SK-N-SH (cell line): ENCODE data around the gene NUP50. TPM values are rescaled to one million over a fixed set of nuclear protein-coding genes. Genes with fewer than 3 reads are reported as not detected.
A peak's percentile ranks its signal among the peaks of the same experiment; 100 is the strongest.

Source experiments
- CTCF ChIA-PET: fragments of 300-600, 350-600 bp; formaldehyde crosslinking; extraction: SDS; loops from one replicate; lab custom pipeline; 2021; lab: Yijun Ruan, JAX
- POLR2A ChIA-PET: fragments of 350-600 bp; sonication (Branson Sonifier 250); formaldehyde crosslinking; extraction: SDS; loops from one replicate; lab custom pipeline; 2020; ENCODE audit warnings: antibody characterized with exemption, inconsistent platforms; lab: Yijun Ruan, JAX
- DNase-seq: peaks from one replicate; pipeline ENCODE4 v3.0.0; 2012
- H2AFZ ChIP-seq: fragments of 200-600 bp; sonication (generic); 2 replicates; pipeline ENCODE4 v1.8.1; 2016; ENCODE audit warnings: antibody characterized with exemption, mild to moderate bottlenecking, low read depth
- H3F3A ChIP-seq: fragments of 200-600 bp; sonication (generic); replicated peaks from 2 replicates; pipeline ENCODE3; 2016; ENCODE audit warnings: antibody characterized with exemption, mild to moderate bottlenecking; ENCODE audit not compliant: insufficient read depth
- H3K27ac ChIP-seq, 2 experiments: fragments of 200-500 bp in 1 of 2; fragments of 200-600 bp in 1 of 2; sonication (Bioruptor generic) in 1 of 2; sonication (generic), shearing (Covaris generic) in 1 of 2; 2 replicates each; pipeline versions ENCODE4 v1.5.1 to v1.6.1; 2014 to 2016; ENCODE audit warnings: low read depth in 2 of 2, inconsistent platforms in 1 of 2, low read length in 1 of 2, mild to moderate bottlenecking in 1 of 2, mixed read lengths in 1 of 2
- H3K27me3 ChIP-seq: fragments of 200-600 bp; sonication (generic), shearing (Covaris generic); 2 replicates; pipeline ENCODE4 v1.6.1; 2016; ENCODE audit warnings: mixed run types; ENCODE audit not compliant: insufficient read depth
- H3K36me3 ChIP-seq, 2 experiments: fragments of 200-500 bp in 1 of 2; fragments of 200-600 bp in 1 of 2; sonication (Bioruptor generic) in 1 of 2; sonication (generic) in 1 of 2; replicated peaks in 1 of 2; 2 replicates each; pipeline versions ENCODE3 to v1.5.1; 2014 to 2016; ENCODE audit warnings: low read length in 1 of 2, mild to moderate bottlenecking in 1 of 2; ENCODE audit not compliant: insufficient read depth in 2 of 2, control insufficient read depth in 1 of 2
- H3K4me1 ChIP-seq, 2 experiments: fragments of 200-500 bp in 1 of 2; fragments of 200-600 bp in 1 of 2; sonication (Bioruptor generic) in 1 of 2; sonication (generic), shearing (Covaris generic) in 1 of 2; 2 replicates each; pipeline versions ENCODE4 v1.5.1 to v1.6.1; 2014 to 2016; ENCODE audit warnings: low read depth in 1 of 2, low read length in 1 of 2, mixed run types in 1 of 2; ENCODE audit not compliant: insufficient read depth in 2 of 2, control insufficient read depth in 1 of 2
- H3K4me2 ChIP-seq: fragments of 200-600 bp; sonication (generic), shearing (Covaris generic); 2 replicates; pipeline ENCODE4 v1.6.1; 2017; ENCODE audit warnings: mixed run types
- H3K4me3 ChIP-seq, 2 experiments: fragments of 200-500 bp in 1 of 2; fragments of 200-600 bp in 1 of 2; sonication (Bioruptor generic) in 1 of 2; sonication (generic), shearing (Covaris generic) in 1 of 2; 2 replicates each; pipeline versions ENCODE4 v1.5.1 to v1.8.1; 2014 to 2016; ENCODE audit warnings: low read depth in 2 of 2, inconsistent platforms in 1 of 2, low read length in 1 of 2, mild to moderate bottlenecking in 1 of 2, mixed read lengths in 1 of 2, moderate library complexity in 1 of 2
- H3K79me2 ChIP-seq: fragments of 200-600 bp; sonication (generic); 2 replicates; pipeline ENCODE4 v1.8.1; 2017; ENCODE audit warnings: mild to moderate bottlenecking; ENCODE audit not compliant: insufficient read depth
- H3K9ac ChIP-seq: fragments of 200-600 bp; sonication (generic); 2 replicates; pipeline ENCODE4 v1.6.1; 2017; ENCODE audit warnings: mixed run types
- H3K9me2 ChIP-seq: fragments of 200-600 bp; sonication (generic); 2 replicates; pipeline ENCODE4 v1.6.1; 2017; ENCODE audit warnings: mixed run types
- H3K9me3 ChIP-seq: fragments of 200-600 bp; sonication (generic); 2 replicates; pipeline ENCODE4 v1.6.1; 2017; ENCODE audit warnings: mixed run types, mild to moderate bottlenecking, moderate library complexity
- H4K20me1 ChIP-seq: fragments of 200-600 bp; sonication (generic); 2 replicates; pipeline ENCODE4 v1.6.1; 2017; ENCODE audit warnings: mild to moderate bottlenecking, mixed run types; ENCODE audit not compliant: insufficient read depth
- CHD2 ChIP-seq: fragments of 150-350 bp; IDR thresholded peaks from 2 replicates; pipeline ENCODE4 v1.6.1; 2018; ENCODE audit warnings: low read length; ENCODE audit not compliant: partially characterized antibody
- FOXJ3 ChIP-seq: sonication (generic); formaldehyde crosslinking; IDR thresholded peaks from 2 replicates; pipeline ENCODE4 v1.5.1; 2020; ENCODE audit warnings: mild to moderate bottlenecking, missing genetic modification reagents
- GATA2 ChIP-seq: sonication (generic); formaldehyde crosslinking; IDR thresholded peaks from 2 replicates; pipeline ENCODE4 v1.5.0; 2020; ENCODE audit warnings: mild to moderate bottlenecking, missing genetic modification reagents
- MEF2A ChIP-seq: IDR thresholded peaks from 2 replicates; pipeline ENCODE4 v1.4.0; 2012; ENCODE audit warnings: low read depth, borderline replicate concordance
- POLR2AphosphoS5 ChIP-seq: IDR thresholded peaks from 2 replicates; pipeline ENCODE4 v1.6.1; 2012; ENCODE audit warnings: low read depth, low read length
- RAD21 ChIP-seq: IDR thresholded peaks from 2 replicates; pipeline ENCODE4 v1.6.1; 2012; ENCODE audit warnings: mild to moderate bottlenecking, low read length
- RCOR1 ChIP-seq: fragments of 150-350 bp; IDR thresholded peaks from 2 replicates; pipeline ENCODE4 v1.6.1; 2017; ENCODE audit warnings: antibody characterized with exemption, low read length
- SMC3 ChIP-seq: IDR thresholded peaks from 2 replicates; pipeline ENCODE4 v1.6.1; 2012; ENCODE audit warnings: low read depth, low read length, improper control_type of control experiment
- USF1 ChIP-seq: IDR thresholded peaks from 2 replicates; pipeline ENCODE4 v1.4.0; 2012; ENCODE audit warnings: low read depth, borderline replicate concordance
- WGBS: methylation state at CpG from one replicate; pipeline ENCODE4 v1.1.6; 2017; ENCODE audit warnings: low lambda C conversion rate; 5-methylcytosine and 5-hydroxymethylcytosine counted together
- polyA plus RNA-seq, 3 experiments: library from polyadenylated mRNA; depleted of rRNA; stranded (reverse); fragments of >200 nt; gene quantifications; 2 replicates each; pipeline ENCODE4 v1.2.3, GENCODE V29; 2012
- TF ChIP-seq, protein P1 (sequence below): IDR thresholded peaks from 2 replicates; pipeline ENCODE4 v1.6.1; 2012; ENCODE audit warnings: mild to moderate bottlenecking, low read depth, low read length, moderate library complexity

NUP50 gene
- polyA plus RNA-seq, 1 of the 3 experiments (the other 2 are of a cell fraction): 4.7 TPM

GRCh38 chr22:45154383-45154782 lies 9.3 kb upstream of the NUP50 start:
- Histone ChIP-seq H4K20me1 (no peaks in the 10 kb centered on the region), H3K4me2 (no peak overlapping the region), H3K4me1 (peaks cover 0 to 26% of the 10 kb centered on the region in 2 experiments; a peak in 3 of 4 replicates), H2AFZ (no peak overlapping the region), H3K9ac (no peak overlapping the region), H3F3A (no peaks in the 10 kb centered on the region), H3K27me3 (no peaks in the 10 kb centered on the region), H3K4me3 (no peak overlapping the region), H3K9me3 (no peaks in the 10 kb centered on the region), H3K27ac (no peak overlapping the region), H3K36me3 (peaks cover 8 to 19% of the 10 kb centered on the region in 2 experiments), H3K79me2 (peaks cover 26% of the 10 kb centered on the region; the same call in 1 of the 2 replicates), H3K9me2 (no peaks in the 10 kb centered on the region)
- TF ChIP-seq USF1 (no peak), SMC3 (no peak), CHD2 (no peak), RCOR1 (no peak), FOXJ3 (no peak), GATA2 (CRISPR knock-in tag) (no peak), MEF2A (no peak), RAD21 (no peak)
- TF ChIP-seq, protein P1, sequence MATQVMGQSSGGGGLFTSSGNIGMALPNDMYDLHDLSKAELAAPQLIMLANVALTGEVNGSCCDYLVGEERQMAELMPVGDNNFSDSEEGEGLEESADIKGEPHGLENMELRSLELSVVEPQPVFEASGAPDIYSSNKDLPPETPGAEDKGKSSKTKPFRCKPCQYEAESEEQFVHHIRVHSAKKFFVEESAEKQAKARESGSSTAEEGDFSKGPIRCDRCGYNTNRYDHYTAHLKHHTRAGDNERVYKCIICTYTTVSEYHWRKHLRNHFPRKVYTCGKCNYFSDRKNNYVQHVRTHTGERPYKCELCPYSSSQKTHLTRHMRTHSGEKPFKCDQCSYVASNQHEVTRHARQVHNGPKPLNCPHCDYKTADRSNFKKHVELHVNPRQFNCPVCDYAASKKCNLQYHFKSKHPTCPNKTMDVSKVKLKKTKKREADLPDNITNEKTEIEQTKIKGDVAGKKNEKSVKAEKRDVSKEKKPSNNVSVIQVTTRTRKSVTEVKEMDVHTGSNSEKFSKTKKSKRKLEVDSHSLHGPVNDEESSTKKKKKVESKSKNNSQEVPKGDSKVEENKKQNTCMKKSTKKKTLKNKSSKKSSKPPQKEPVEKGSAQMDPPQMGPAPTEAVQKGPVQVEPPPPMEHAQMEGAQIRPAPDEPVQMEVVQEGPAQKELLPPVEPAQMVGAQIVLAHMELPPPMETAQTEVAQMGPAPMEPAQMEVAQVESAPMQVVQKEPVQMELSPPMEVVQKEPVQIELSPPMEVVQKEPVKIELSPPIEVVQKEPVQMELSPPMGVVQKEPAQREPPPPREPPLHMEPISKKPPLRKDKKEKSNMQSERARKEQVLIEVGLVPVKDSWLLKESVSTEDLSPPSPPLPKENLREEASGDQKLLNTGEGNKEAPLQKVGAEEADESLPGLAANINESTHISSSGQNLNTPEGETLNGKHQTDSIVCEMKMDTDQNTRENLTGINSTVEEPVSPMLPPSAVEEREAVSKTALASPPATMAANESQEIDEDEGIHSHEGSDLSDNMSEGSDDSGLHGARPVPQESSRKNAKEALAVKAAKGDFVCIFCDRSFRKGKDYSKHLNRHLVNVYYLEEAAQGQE: no peak
- 88% methylated on average over 3 of the region's 3 CpGs for WGBS
- ChIA-PET POLR2A (no interaction called here), CTCF (no interaction called here)
- no peak for DNase-seq

GRCh38 chr22:45155050-45155840 lies 8.5 kb upstream of the NUP50 start:
- no peak overlapping the region for H3K4me3 ChIP-seq
- no peak overlapping the region for H2AFZ ChIP-seq
- ChIA-PET CTCF (interaction anchor here (1.0 to 1.2 kb wide), 2 partner anchors 15 to 54 kb away, joined by 3 read pairs; no protein-coding TSS in a partner anchor), POLR2A (no interaction called here)
- H3K9me3 ChIP-seq: no peaks in the 10 kb centered on the region
- H3K4me2 ChIP-seq: no peak overlapping the region
- H3K9ac ChIP-seq: no peak overlapping the region
- H3F3A ChIP-seq: no peaks in the 10 kb centered on the region
- no peaks in the 10 kb centered on the region for H4K20me1 ChIP-seq
- no peak for TF ChIP-seq POLR2AphosphoS5
- TF ChIP-seq GATA2 (CRISPR knock-in tag): peak; percentile 34; the same call in 1 of the 2 replicates
- TF ChIP-seq, all 33 proteins: peak for 1
- peak; percentile 26 for DNase-seq
- H3K36me3 ChIP-seq: peaks cover 6 to 11% of the 10 kb centered on the region in 2 experiments
- WGBS: 72% methylated on average over 9 of the region's 9 CpGs
- H3K27me3 ChIP-seq: no peaks in the 10 kb centered on the region
- no peaks in the 10 kb centered on the region for H3K9me2 ChIP-seq
- H3K4me1 ChIP-seq: peaks cover 8 to 33% of the 10 kb centered on the region in 2 experiments; a peak in 3 of 4 replicates
- peak overlapping the region in 1 of 2 experiments; percentile 48; a peak in 2 of 4 replicates for H3K27ac ChIP-seq
- H3K79me2 ChIP-seq: peaks cover 29% of the 10 kb centered on the region; the same call in 1 of the 2 replicates
